OCI-LY7 (cell line): ENCODE measurements around the gene DDIAS. TPM values are rescaled to one million over a fixed set of nuclear protein-coding genes. Genes with fewer than 3 reads are reported as not detected.
"Not testable (repeated sequence)": the region's sequence is repeated elsewhere in the genome, so short reads cannot be mapped to it uniquely, and the experiment has no call there.

Experiments
- BruUV-seq: library from RNA; stranded (reverse); fragments of 400-500 nt; replicated peaks from 2 replicates; lab custom pipeline; 2021; lab: Mats Ljungman, UMichigan
- CTCF ChIA-PET: fragments of 300-600 bp; sonication (Branson Sonifier 250); formaldehyde crosslinking; loops from one replicate; lab custom pipeline; 2022; ENCODE audit warnings: antibody characterized with exemption; ENCODE audit not compliant: unreplicated experiment; lab: Charles Lee
- POLR2A ChIA-PET: fragments of 300-600 bp; sonication (Branson Sonifier 250); formaldehyde crosslinking; loops from one replicate; lab custom pipeline; 2022; ENCODE audit warnings: antibody characterized with exemption; lab: Charles Lee
- DNase-seq: peaks from one replicate; pipeline ENCODE4 v3.0.0-alpha.2; 2015; ENCODE audit warnings: low spot score
- H2AFZ ChIP-seq: fragments of 200-600 bp; sonication (generic), shearing (Covaris generic); 2 replicates; pipeline ENCODE4 v1.6.1; 2014; ENCODE audit warnings: mild to moderate bottlenecking, antibody characterized with exemption, low read length, moderate library complexity
- H3K27ac ChIP-seq: fragments of 200-600 bp; sonication (generic); 2 replicates; pipeline ENCODE4 v1.5.1; 2014; ENCODE audit warnings: mixed run types, low read depth, mild to moderate bottlenecking, moderate library complexity, low read length, inconsistent platforms; ENCODE audit not compliant: poor library complexity, severe bottlenecking
- H3K36me3 ChIP-seq: fragments of 200-600 bp; sonication (generic); 2 replicates; pipeline ENCODE4 v1.6.1; 2014; ENCODE audit warnings: mild to moderate bottlenecking, antibody characterized with exemption, low read length, moderate library complexity, mixed read lengths; ENCODE audit not compliant: insufficient read depth
- H3K4me1 ChIP-seq: fragments of 200-600 bp; sonication (generic); 2 replicates; pipeline ENCODE4 v1.5.1; 2014; ENCODE audit warnings: mild to moderate bottlenecking, low read length; ENCODE audit not compliant: insufficient read depth, poor library complexity, severe bottlenecking
- H3K4me2 ChIP-seq: fragments of 200-600 bp; sonication (generic); 2 replicates; pipeline ENCODE4 v1.6.1; 2014; ENCODE audit warnings: mild to moderate bottlenecking, low read length
- H3K4me3 ChIP-seq: fragments of 200-600 bp; sonication (generic); 2 replicates; pipeline ENCODE4 v1.5.1; 2014; ENCODE audit warnings: mild to moderate bottlenecking, low read depth, low read length; ENCODE audit not compliant: poor library complexity, severe bottlenecking
- H3K79me2 ChIP-seq: fragments of 200-600 bp; sonication (generic); 2 replicates; pipeline ENCODE4 v1.6.1; 2016; ENCODE audit warnings: low read depth, mild to moderate bottlenecking, low read length, moderate library complexity, mixed read lengths; ENCODE audit not compliant: insufficient read depth
- H3K9me2 ChIP-seq: fragments of 200-600 bp; sonication (generic); 2 replicates; pipeline ENCODE4 v1.6.1; 2016; ENCODE audit warnings: mild to moderate bottlenecking, low read length, mixed read lengths; ENCODE audit not compliant: insufficient read depth
- H3K9me3 ChIP-seq: fragments of 200-600 bp; sonication (generic); 2 replicates; pipeline ENCODE4 v1.6.1; 2014; ENCODE audit warnings: mild to moderate bottlenecking, mixed run types, low read length, mixed read lengths
- H4K20me1 ChIP-seq: fragments of 200-600 bp; sonication (generic); 2 replicates; pipeline ENCODE4 v1.6.1; 2014; ENCODE audit warnings: mild to moderate bottlenecking, antibody characterized with exemption, low read length, moderate library complexity, mixed read lengths; ENCODE audit not compliant: insufficient read depth
- CTCF ChIP-seq: fragments of 200-600 bp; sonication (generic); conservative IDR thresholded peaks from 2 replicates; pipeline ENCODE4 v1.5.1; 2014; ENCODE audit warnings: mild to moderate bottlenecking, antibody characterized with exemption, low read length, moderate library complexity, mixed read lengths
- EZH2phosphoT487 ChIP-seq: fragments of 200-600 bp; sonication (generic); IDR thresholded peaks from 2 replicates; pipeline ENCODE4 v1.6.1; 2018; ENCODE audit warnings: low read depth, borderline replicate concordance, mild to moderate bottlenecking, mixed run types, antibody characterized with exemption, low read length, moderate library complexity, mixed read lengths
- intact Hi-C: fragments of 100-400 bp; cut with micrococcal nuclease; formaldehyde crosslinking; loops from one replicate; pipeline ENCODE4 v1.10.0; 2022; ENCODE audit not compliant: unreplicated experiment
- total RNA-seq, 2 experiments: library from RNA; depleted of rRNA in 1 of 2; stranded (reverse); fragments of >200 nt in 1 of 2; shearing (Covaris generic) in 1 of 2; gene quantifications; 2 replicates each; pipeline ENCODE4 v1.2.3, GENCODE V29; 2014 to 2022

The DDIAS gene
- total RNA-seq, 2 experiments from 2014 or later, result 16.7 to 23.1 TPM

GRCh38 chr11:82922396-82923173, 21.0 kb downstream of the DDIAS start:
- H3K4me1 ChIP-seq, result peaks cover 65% of the 10 kb centered on the region
- peaks cover 72% of the 10 kb centered on the region for H3K79me2 ChIP-seq
- H3K9me2 ChIP-seq, H2AFZ ChIP-seq, CTCF ChIA-PET, H3K4me2 ChIP-seq, H4K20me1 ChIP-seq, DNase-seq, H3K4me3 ChIP-seq, BruUV-seq, H3K27ac ChIP-seq: not testable (repeated sequence)
- H3K9me3 ChIP-seq, result peaks cover 13% of the 10 kb centered on the region
- intact Hi-C loops, result loop anchor here (5.0 kb wide), 1 partner anchor 365 kb away; the partner anchor contains the start of gene CCDC90B
- POLR2A ChIA-PET, result interaction anchor here (0.6 to 4.2 kb wide), 3 partner anchors 8 to 233 kb away, joined by 6 to 56 read pairs (median 14); no protein-coding TSS in a partner anchor
- peaks cover 92% of the 10 kb centered on the region for H3K36me3 ChIP-seq

GRCh38 chr11:82924522-82925224, 23.1 kb downstream of the DDIAS start:
- intact Hi-C loops, result loop anchor here (5.0 kb wide), 1 partner anchor 363 kb away; the partner anchor contains the start of gene CCDC90B
- no TSS peak for BruUV-seq
- Histone ChIP-seq H3K9me3 (peaks cover 10% of the 10 kb centered on the region; the same call in 1 of the 2 replicates), H2AFZ (no peak overlapping the region), H3K4me1 (peaks cover 73% of the 10 kb centered on the region), H3K79me2 (peaks cover 66% of the 10 kb centered on the region), H3K4me3 (no peak overlapping the region), H3K4me2 (no peak overlapping the region), H3K27ac (no peak overlapping the region), H3K36me3 (peaks cover 88% of the 10 kb centered on the region), H4K20me1 (no peaks in the 10 kb centered on the region), H3K9me2 (no peaks in the 10 kb centered on the region)
- CTCF ChIA-PET, result no interaction called here
- no peak for DNase-seq
- no peak for TF ChIP-seq CTCF
- no peak for TF ChIP-seq EZH2phosphoT487
- POLR2A ChIA-PET, result interaction anchor here (0.7 to 1.9 kb wide), 10 partner anchors 11 to 140 kb away, joined by 3 to 14 read pairs (median 5); no protein-coding TSS in a partner anchor

DNA sequence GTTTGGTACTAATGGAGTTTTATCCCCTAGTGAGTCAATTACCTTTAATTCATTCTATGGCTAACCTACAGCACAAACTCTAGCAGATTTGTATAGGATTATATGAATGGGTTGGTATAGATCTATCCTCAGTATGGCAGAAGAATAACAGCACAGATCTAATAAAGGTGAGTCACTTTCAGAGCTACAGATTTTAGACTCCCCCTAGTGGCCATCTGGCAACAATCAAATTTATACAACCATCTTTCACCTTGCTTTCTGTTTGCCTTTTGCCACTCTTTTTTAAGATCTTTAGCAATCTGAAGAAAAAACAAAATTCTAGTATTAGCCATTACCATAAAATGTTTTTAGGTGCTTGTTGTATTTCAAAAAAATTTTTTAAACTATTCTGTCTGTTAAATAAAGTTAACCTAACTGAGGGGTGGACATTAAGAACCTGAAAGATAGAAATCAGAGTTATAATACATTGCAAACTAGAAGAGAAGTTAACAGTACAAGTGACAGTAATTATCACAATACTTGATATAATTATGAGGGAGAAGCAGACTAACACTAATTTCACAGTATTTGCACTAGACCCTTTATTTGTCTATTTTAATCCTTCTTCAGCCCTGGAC, 25.8 kb downstream of the DDIAS start:
- Histone ChIP-seq H3K9me2 (no peaks in the 10 kb centered on the region), H3K79me2 (peaks cover 51% of the 10 kb centered on the region; the same call in 1 of the 2 replicates), H3K9me3 (peaks cover 10% of the 10 kb centered on the region; the same call in 1 of the 2 replicates), H2AFZ (no peak overlapping the region), H3K4me2 (peak overlapping the region; percentile 46), H4K20me1 (no peaks in the 10 kb centered on the region), H3K4me3 (no peak overlapping the region), H3K36me3 (peaks cover 85% of the 10 kb centered on the region), H3K27ac (peak overlapping the region; percentile 64), H3K4me1 (peaks cover 74% of the 10 kb centered on the region)
- ChIA-PET CTCF (no interaction called here), POLR2A (interaction anchor here (1.6 to 1.8 kb wide), 3 partner anchors 30 to 135 kb away, joined by 3 to 6 read pairs (median 3); no protein-coding TSS in a partner anchor)
- no TSS peak for BruUV-seq
- DNase-seq, result peak; percentile 84
- intact Hi-C loops, result loop anchor here (1.0 to 2.0 kb wide), 3 partner anchors 21 to 43 kb away; no protein-coding TSS in a partner anchor
- TF ChIP-seq CTCF, result peak; percentile 99
- no peak for TF ChIP-seq EZH2phosphoT487
